GM23338 (cell line): ENCODE measurements around the gene NCOA1. TPM values are rescaled to one million over a fixed set of nuclear protein-coding genes. Genes with fewer than 3 reads are reported as not detected.
"Not testable (repeated sequence)": the region's sequence is repeated elsewhere in the genome, so short reads cannot be mapped to it uniquely, and the experiment has no call there.

Experiments
- ATAC-seq: fragments of 200-7000 bp; cut with Tn5 transposase; 3 replicates; pipeline ENCODE4 v1.9.1; 2020
- DNase-seq: peaks from one replicate; pipeline ENCODE4 v3.0.0-alpha.2; 2015; ENCODE audit warnings: low spot score
- H2AFZ ChIP-seq: fragments of 200-600 bp; sonication (generic); 2 replicates; pipeline ENCODE4 v1.8.0; 2016; ENCODE audit warnings: antibody characterized with exemption, mild to moderate bottlenecking, moderate library complexity
- H3F3A ChIP-seq: fragments of 200-600 bp; sonication (generic); replicated peaks from 2 replicates; pipeline ENCODE4 v1.8.0; 2017; ENCODE audit warnings: antibody characterized with exemption, mixed run types, low read depth
- H3K27ac ChIP-seq: fragments of 200-600 bp; sonication (generic); 2 replicates; pipeline ENCODE4 v1.6.1; 2016; ENCODE audit warnings: low read depth
- H3K27me3 ChIP-seq: fragments of 200-600 bp; sonication (generic); 2 replicates; pipeline ENCODE4 v1.8.0; 2016; ENCODE audit warnings: mild to moderate bottlenecking, mixed run types, moderate library complexity; ENCODE audit not compliant: insufficient read depth
- H3K36me3 ChIP-seq: fragments of 200-600 bp; sonication (generic); 2 replicates; pipeline ENCODE4 v1.8.0; 2016; ENCODE audit warnings: mild to moderate bottlenecking; ENCODE audit not compliant: insufficient read depth
- H3K4me1 ChIP-seq: fragments of 200-600 bp; sonication (generic); 2 replicates; pipeline ENCODE4 v1.8.0; 2016; ENCODE audit warnings: mild to moderate bottlenecking, moderate library complexity; ENCODE audit not compliant: insufficient read depth
- H3K4me2 ChIP-seq: fragments of 200-600 bp; sonication (generic); 2 replicates; pipeline ENCODE4 v1.7.1; 2017; ENCODE audit warnings: mixed run types
- H3K4me3 ChIP-seq: fragments of 200-600 bp; sonication (generic); 2 replicates; pipeline ENCODE4 v1.6.1; 2016; ENCODE audit warnings: mixed run types
- H3K79me2 ChIP-seq: fragments of 200-600 bp; sonication (generic); replicated peaks from 2 replicates; pipeline ENCODE4 v1.8.0; 2017; ENCODE audit warnings: mild to moderate bottlenecking; ENCODE audit not compliant: insufficient read depth
- H3K9me2 ChIP-seq: fragments of 200-600 bp; sonication (generic); 2 replicates; pipeline ENCODE4 v1.8.0; 2017; ENCODE audit not compliant: insufficient read depth
- H4K20me1 ChIP-seq: fragments of 200-600 bp; sonication (generic); replicated peaks from 2 replicates; pipeline ENCODE4 v1.8.0; 2017; ENCODE audit warnings: mild to moderate bottlenecking; ENCODE audit not compliant: insufficient read depth
- H3K27ac Mint-ChIP-seq: 2 replicates; pipeline ENCODE4 v1.8.0; 2020; ENCODE audit warnings: inconsistent platforms, mild to moderate bottlenecking, moderate library complexity, mixed read lengths
- H3K27me3 Mint-ChIP-seq: 3 replicates; pipeline ENCODE4 v1.8.0; 2022; ENCODE audit warnings: low read depth, mild to moderate bottlenecking, moderate library complexity, mixed read lengths, inconsistent platforms; ENCODE audit not compliant: insufficient read depth, poor library complexity
- H3K36me3 Mint-ChIP-seq: 3 replicates; pipeline ENCODE4 v1.8.0; 2021; ENCODE audit warnings: low read depth, mild to moderate bottlenecking, inconsistent platforms, moderate library complexity, mixed read lengths
- H3K4me1 Mint-ChIP-seq: 3 replicates; pipeline ENCODE4 v1.8.0; 2020; ENCODE audit warnings: mild to moderate bottlenecking, inconsistent platforms, mixed read lengths
- H3K4me3 Mint-ChIP-seq: 3 replicates; pipeline ENCODE4 v1.8.0; 2021; ENCODE audit warnings: moderate library complexity, mild to moderate bottlenecking, inconsistent platforms, mixed read lengths
- H3K9me3 Mint-ChIP-seq: 3 replicates; pipeline ENCODE4 v1.8.0; 2020; ENCODE audit warnings: moderate library complexity, mild to moderate bottlenecking, inconsistent platforms, mixed read lengths
- ETS1 ChIP-seq: IDR thresholded peaks from 2 replicates; pipeline ENCODE4 v1.6.1; 2016; ENCODE audit warnings: antibody characterized with exemption
- EZH2phosphoT487 ChIP-seq: fragments of 200-600 bp; sonication (generic); IDR thresholded peaks from one replicate; pipeline ENCODE4 v1.8.1; 2018; ENCODE audit warnings: antibody characterized with exemption; ENCODE audit not compliant: unreplicated experiment
- REST ChIP-seq: IDR thresholded peaks from one replicate; pipeline ENCODE4 v1.6.1; 2018; ENCODE audit warnings: antibody characterized with exemption; ENCODE audit not compliant: unreplicated experiment
- ZNF114 ChIP-seq: fragments of 250-450 bp; sonication (Bioruptor Pico); IDR thresholded peaks from 2 replicates; pipeline ENCODE4 v1.5.0; 2020; ENCODE audit warnings: mild to moderate bottlenecking, moderate library complexity
- ZNF462 ChIP-seq: fragments of 250-450 bp; sonication (Bioruptor Pico); IDR thresholded peaks from 2 replicates; pipeline ENCODE4 v1.5.0; 2020; ENCODE audit warnings: mild to moderate bottlenecking, moderate library complexity
- polyA plus RNA-seq: library from polyadenylated mRNA; unstranded; fragments of >200 nt; fragmentation: Nextera tagmentation; extraction: Ambion mirVana; gene quantifications from 2 replicates; pipeline ENCODE4 v1.2.1, GENCODE V29; 2016
- total RNA-seq: library from RNA; depleted of rRNA; stranded (reverse); fragments of >200 nt; shearing (Covaris generic); gene quantifications from 2 replicates; pipeline ENCODE4 v1.2.3, GENCODE V29; 2014

NCOA1 gene
- total and polyA plus RNA-seq, 2 experiments from 2014 or later = 7.1 to 15.1 TPM

- Mint-ChIP-seq H3K9me3 (peaks cover 23% of the 10 kb centered on the region), H3K4me1 (no peaks in the 10 kb centered on the region), H3K27ac (no peak overlapping the region), H3K36me3 (peaks cover 32% of the 10 kb centered on the region), H3K4me3 (no peak overlapping the region), H3K27me3 (peaks cover 2% of the 10 kb centered on the region)
- H3K4me3 ChIP-seq = no peak overlapping the region
- no peak overlapping the region for H3K4me2 ChIP-seq
- no peaks in the 10 kb centered on the region for H3K9me2 ChIP-seq
- no peak overlapping the region for H2AFZ ChIP-seq
- DNase-seq (no peak), ATAC-seq (no peak)
- no peaks in the 10 kb centered on the region for H3K27me3 ChIP-seq
- H4K20me1 ChIP-seq = no peaks in the 10 kb centered on the region
- peaks cover 12% of the 10 kb centered on the region; the same call in 1 of the 2 replicates for H3K36me3 ChIP-seq
- TF ChIP-seq EZH2phosphoT487 (no peak), ZNF114 (no peak), ETS1 (no peak), REST (no peak), ZNF462 (CRISPR knock-in tag) (no peak)
- no peaks in the 10 kb centered on the region for H3K79me2 ChIP-seq
- no peaks in the 10 kb centered on the region for H3K4me1 ChIP-seq
- H3F3A ChIP-seq = no peaks in the 10 kb centered on the region
- H3K27ac ChIP-seq = no peak overlapping the region
Observed at GRCh38 chr2:24568551-24568950, 77.5 kb downstream of the NCOA1 start.

DNA sequence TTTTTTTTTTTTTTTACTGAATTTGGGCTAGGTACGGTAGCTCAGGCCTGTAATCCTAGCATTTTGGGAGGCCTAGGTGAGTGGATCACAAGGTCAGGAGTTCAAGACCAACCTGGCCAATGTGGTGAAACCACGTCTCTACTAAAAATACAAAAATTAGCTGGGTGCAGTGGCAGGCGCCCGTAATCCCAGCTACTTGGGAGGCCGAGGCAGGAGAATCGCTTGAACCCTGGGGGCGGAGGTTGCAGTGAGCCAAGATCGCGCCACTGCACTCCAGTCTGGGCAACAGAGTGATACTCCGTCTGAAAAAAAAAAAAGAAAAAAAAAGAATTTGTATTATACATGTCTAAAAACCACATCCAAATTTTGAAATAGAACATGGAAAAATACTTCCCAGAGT is 78.5 kb downstream of the NCOA1 start:
- H3K4me1 ChIP-seq, H3K4me3 Mint-ChIP-seq, H3K4me2 ChIP-seq, H3K27me3 Mint-ChIP-seq, H3K9me2 ChIP-seq, H3F3A ChIP-seq, H3K27ac ChIP-seq, H3K79me2 ChIP-seq, H3K27me3 ChIP-seq, DNase-seq, H3K4me1 Mint-ChIP-seq, H2AFZ ChIP-seq, H4K20me1 ChIP-seq, H3K4me3 ChIP-seq, ATAC-seq, H3K27ac Mint-ChIP-seq: not testable (repeated sequence)
- Mint-ChIP-seq H3K36me3 (peaks cover 27% of the 10 kb centered on the region), H3K9me3 (peaks cover 23% of the 10 kb centered on the region)
- peaks cover 12% of the 10 kb centered on the region; the same call in 1 of the 2 replicates for H3K36me3 ChIP-seq
